MM.1S (cell line): ENCODE data around the gene HS6ST3.

Experiments
- DNase-seq: peaks from one replicate; pipeline ENCODE4 v3.0.0-alpha.2; 2015
- H2AFZ ChIP-seq: fragments of 300-600 bp; sonication (generic); 2 replicates; pipeline ENCODE4 v1.6.0; 2016; ENCODE audit warnings: antibody characterized with exemption, low read length
- H3F3A ChIP-seq: fragments of 300-600 bp; sonication (generic); 2 replicates; pipeline ENCODE4 v1.6.1; 2016; ENCODE audit warnings: mild to moderate bottlenecking, antibody characterized with exemption, low read length, moderate library complexity, mixed read lengths; ENCODE audit not compliant: insufficient read depth
- H3K27ac ChIP-seq: fragments of 300-600 bp; sonication (generic); 2 replicates; pipeline ENCODE4 v1.5.1; 2016; ENCODE audit warnings: mild to moderate bottlenecking, low read length
- H3K27me3 ChIP-seq: fragments of 300-600 bp; sonication (generic); replicated peaks from 2 replicates; pipeline ENCODE4 v1.6.0; 2016; ENCODE audit warnings: low read length; ENCODE audit not compliant: insufficient read depth
- H3K36me3 ChIP-seq: fragments of 300-600 bp; sonication (generic); replicated peaks from 2 replicates; pipeline ENCODE4 v1.6.1; 2016; ENCODE audit warnings: mild to moderate bottlenecking, low read length, mixed read lengths; ENCODE audit not compliant: insufficient read depth
- H3K4me1 ChIP-seq: fragments of 300-600 bp; sonication (generic); 2 replicates; pipeline ENCODE4 v1.6.1; 2016; ENCODE audit warnings: low read length, mixed read lengths
- H3K4me2 ChIP-seq: fragments of 300-600 bp; sonication (generic); 2 replicates; pipeline ENCODE4 v1.6.0; 2016; ENCODE audit warnings: low read depth, low read length
- H3K4me3 ChIP-seq: fragments of 300-600 bp; sonication (generic); 2 replicates; pipeline ENCODE4 v1.5.1; 2016; ENCODE audit warnings: low read length, mixed read lengths
- H3K79me2 ChIP-seq: fragments of 300-600 bp; sonication (generic); 2 replicates; pipeline ENCODE4 v1.6.1; 2016; ENCODE audit warnings: mixed run types, low read length, mixed read lengths
- H3K9ac ChIP-seq: fragments of 300-600 bp; sonication (generic); 2 replicates; pipeline ENCODE4 v1.6.1; 2016; ENCODE audit warnings: low read length, mixed read lengths
- H3K9me2 ChIP-seq: fragments of 300-600 bp; sonication (generic); replicated peaks from 2 replicates; pipeline ENCODE4 v1.6.1; 2016; ENCODE audit warnings: mild to moderate bottlenecking, low read length, mixed read lengths; ENCODE audit not compliant: insufficient read depth
- H3K9me3 ChIP-seq: fragments of 300-600 bp; sonication (generic); replicated peaks from 2 replicates; pipeline ENCODE4 v1.6.1; 2016; ENCODE audit warnings: mild to moderate bottlenecking, low read length, mixed read lengths; ENCODE audit not compliant: insufficient read depth
- H4K20me1 ChIP-seq: fragments of 300-600 bp; sonication (generic); 2 replicates; pipeline ENCODE4 v1.6.1; 2016; ENCODE audit warnings: mild to moderate bottlenecking, low read length, moderate library complexity, mixed read lengths; ENCODE audit not compliant: insufficient read depth
- EZH2 ChIP-seq: fragments of 300-600 bp; sonication (generic); optimal IDR thresholded peaks from 2 replicates; pipeline ENCODE3; 2017; ENCODE audit warnings: low read depth, mild to moderate bottlenecking, antibody characterized with exemption, low read length, mixed read lengths
- EZH2phosphoT487 ChIP-seq: fragments of 300-600 bp; sonication (generic); IDR thresholded peaks from 2 replicates; pipeline ENCODE4 v1.6.1; 2018; ENCODE audit warnings: antibody characterized with exemption, low read length
- TF ChIP-seq, protein P1 (sequence below): fragments of 300-600 bp; sonication (generic); IDR thresholded peaks from 2 replicates; pipeline ENCODE4 v1.5.1; 2016; ENCODE audit warnings: antibody characterized with exemption, low read length, mixed read lengths

The HS6ST3 gene

DNA sequence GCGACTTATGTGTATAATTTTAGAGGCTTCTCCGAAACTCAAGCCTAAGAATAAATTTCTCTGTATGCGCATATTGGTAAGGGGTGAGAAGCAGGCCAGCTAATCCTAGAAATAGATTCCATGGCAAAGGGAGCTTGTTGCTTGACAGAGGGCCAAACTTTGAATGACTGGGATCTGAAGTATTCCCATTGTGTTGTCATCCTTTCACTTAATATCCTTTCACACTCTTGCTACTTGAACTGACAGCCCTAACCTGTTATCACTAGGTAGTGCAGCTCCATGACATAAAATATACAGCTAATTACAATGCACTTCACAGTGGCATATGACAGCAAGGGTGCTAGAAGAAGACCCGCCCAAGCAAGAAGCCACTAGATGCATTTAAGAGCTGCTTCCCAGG lies 594.6 kb downstream of the HS6ST3 start:
- no peaks in the 10 kb centered on the region for H3K79me2 ChIP-seq
- DNase-seq, result no peak
- H3K9ac ChIP-seq, result no peak overlapping the region
- no peak overlapping the region for H2AFZ ChIP-seq
- H3K4me2 ChIP-seq, result no peak overlapping the region
- no peaks in the 10 kb centered on the region for H3K9me3 ChIP-seq
- no peaks in the 10 kb centered on the region for H3K9me2 ChIP-seq
- no peak overlapping the region for H3K27ac ChIP-seq
- no peaks in the 10 kb centered on the region for H3K27me3 ChIP-seq
- no peaks in the 10 kb centered on the region for H3K4me1 ChIP-seq
- H4K20me1 ChIP-seq, result no peaks in the 10 kb centered on the region
- TF ChIP-seq, protein P1, sequence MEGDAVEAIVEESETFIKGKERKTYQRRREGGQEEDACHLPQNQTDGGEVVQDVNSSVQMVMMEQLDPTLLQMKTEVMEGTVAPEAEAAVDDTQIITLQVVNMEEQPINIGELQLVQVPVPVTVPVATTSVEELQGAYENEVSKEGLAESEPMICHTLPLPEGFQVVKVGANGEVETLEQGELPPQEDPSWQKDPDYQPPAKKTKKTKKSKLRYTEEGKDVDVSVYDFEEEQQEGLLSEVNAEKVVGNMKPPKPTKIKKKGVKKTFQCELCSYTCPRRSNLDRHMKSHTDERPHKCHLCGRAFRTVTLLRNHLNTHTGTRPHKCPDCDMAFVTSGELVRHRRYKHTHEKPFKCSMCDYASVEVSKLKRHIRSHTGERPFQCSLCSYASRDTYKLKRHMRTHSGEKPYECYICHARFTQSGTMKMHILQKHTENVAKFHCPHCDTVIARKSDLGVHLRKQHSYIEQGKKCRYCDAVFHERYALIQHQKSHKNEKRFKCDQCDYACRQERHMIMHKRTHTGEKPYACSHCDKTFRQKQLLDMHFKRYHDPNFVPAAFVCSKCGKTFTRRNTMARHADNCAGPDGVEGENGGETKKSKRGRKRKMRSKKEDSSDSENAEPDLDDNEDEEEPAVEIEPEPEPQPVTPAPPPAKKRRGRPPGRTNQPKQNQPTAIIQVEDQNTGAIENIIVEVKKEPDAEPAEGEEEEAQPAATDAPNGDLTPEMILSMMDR, result no peak
- TF ChIP-seq EZH2phosphoT487 (no peak), EZH2 (no peak)
- H3F3A ChIP-seq, result no peaks in the 10 kb centered on the region
- no peak overlapping the region for H3K4me3 ChIP-seq
- H3K36me3 ChIP-seq, result no peaks in the 10 kb centered on the region

GRCh38 chr13:96684907-96685306 lies 595.0 kb downstream of the HS6ST3 start:
- H3K36me3 ChIP-seq, result no peaks in the 10 kb centered on the region
- no peaks in the 10 kb centered on the region for H3F3A ChIP-seq
- DNase-seq, result no peak
- H3K9me3 ChIP-seq, result no peaks in the 10 kb centered on the region
- H3K4me3 ChIP-seq, result no peak overlapping the region
- H3K4me1 ChIP-seq, result no peaks in the 10 kb centered on the region
- H3K27ac ChIP-seq, result no peak overlapping the region
- H3K4me2 ChIP-seq, result no peak overlapping the region
- TF ChIP-seq EZH2phosphoT487 (no peak), EZH2 (no peak)
- TF ChIP-seq, protein P1, result no peak
- H3K79me2 ChIP-seq, result no peaks in the 10 kb centered on the region
- H3K9ac ChIP-seq, result no peak overlapping the region
- no peak overlapping the region for H2AFZ ChIP-seq
- H4K20me1 ChIP-seq, result no peaks in the 10 kb centered on the region
- H3K27me3 ChIP-seq, result no peaks in the 10 kb centered on the region
- H3K9me2 ChIP-seq, result no peaks in the 10 kb centered on the region

- no peaks in the 10 kb centered on the region for H3K9me3 ChIP-seq
- DNase-seq, result no peak
- no peaks in the 10 kb centered on the region for H3K4me1 ChIP-seq
- H3K79me2 ChIP-seq, result no peaks in the 10 kb centered on the region
- H4K20me1 ChIP-seq, result no peaks in the 10 kb centered on the region
- H2AFZ ChIP-seq, result no peak overlapping the region
- H3K27me3 ChIP-seq, result no peaks in the 10 kb centered on the region
- no peaks in the 10 kb centered on the region for H3F3A ChIP-seq
- TF ChIP-seq EZH2phosphoT487 (no peak), EZH2 (no peak)
- TF ChIP-seq, protein P1, result no peak
- H3K4me2 ChIP-seq, result no peak overlapping the region
- no peak overlapping the region for H3K9ac ChIP-seq
- H3K27ac ChIP-seq, result no peak overlapping the region
- H3K36me3 ChIP-seq, result no peaks in the 10 kb centered on the region
- H3K4me3 ChIP-seq, result no peak overlapping the region
- no peaks in the 10 kb centered on the region for H3K9me2 ChIP-seq
These were observed 596.4 kb downstream of the HS6ST3 start for GRCh38 chr13:96686286-96686685.

DNA sequence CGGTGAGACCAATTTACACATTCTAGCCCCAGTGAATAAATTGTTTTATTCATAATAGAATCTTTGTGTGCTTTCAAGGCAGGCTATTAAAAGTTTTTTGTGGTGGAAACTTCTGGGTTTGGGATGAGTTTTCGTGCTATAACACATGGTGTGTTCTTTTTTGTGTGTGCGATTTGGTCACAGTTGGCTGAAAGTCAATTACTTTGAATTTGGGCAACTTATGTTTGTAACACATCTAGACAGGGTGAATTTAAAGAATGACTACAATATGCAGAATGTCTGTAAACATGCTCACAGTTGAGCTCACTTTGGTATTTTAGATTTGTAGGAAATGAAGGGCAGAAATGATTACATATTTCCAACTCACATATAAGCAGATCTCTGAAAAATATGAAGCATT lies 597.3 kb downstream of the HS6ST3 start:
- no peak overlapping the region for H3K27ac ChIP-seq
- no peak overlapping the region for H3K4me2 ChIP-seq
- H3K9me3 ChIP-seq, result no peaks in the 10 kb centered on the region
- H3K27me3 ChIP-seq, result no peaks in the 10 kb centered on the region
- H3K4me1 ChIP-seq, result no peaks in the 10 kb centered on the region
- H3K4me3 ChIP-seq, result no peak overlapping the region
- no peaks in the 10 kb centered on the region for H3K9me2 ChIP-seq
- H3F3A ChIP-seq, result no peaks in the 10 kb centered on the region
- no peak overlapping the region for H2AFZ ChIP-seq
- H3K9ac ChIP-seq, result no peak overlapping the region
- TF ChIP-seq EZH2phosphoT487, result no peak
- TF ChIP-seq EZH2, result no peak
- TF ChIP-seq, protein P1, result no peak
- no peaks in the 10 kb centered on the region for H3K79me2 ChIP-seq
- H4K20me1 ChIP-seq, result no peaks in the 10 kb centered on the region
- no peaks in the 10 kb centered on the region for H3K36me3 ChIP-seq
- DNase-seq, result no peak
